HepG2 (cell line): ENCODE data around the gene CYB5D1. TPM values are rescaled to one million over a fixed set of nuclear protein-coding genes. Genes with fewer than 3 reads are reported as not detected.

Source experiments
- ATF3 ChIP-seq: sonication (generic); formaldehyde crosslinking; IDR thresholded peaks from 2 replicates; pipeline ENCODE4 v1.4.0; 2020; ENCODE audit warnings: missing genetic modification reagents
- ATF4 ChIP-seq, 2 experiments: fragments of 450-650 bp in 1 of 2; sonication (generic) in 1 of 2; formaldehyde crosslinking; IDR thresholded peaks; 2 replicates each; pipeline versions ENCODE4 v1.5.0 to v1.8.0; 2020 to 2022; ENCODE audit warnings: mild to moderate bottlenecking in 1 of 2, missing genetic modification reagents in 1 of 2
- ATM ChIP-seq: fragments of 450-650 bp; IDR thresholded peaks from 2 replicates; pipeline ENCODE4 v1.7.1; 2017; ENCODE audit warnings: mild to moderate bottlenecking, borderline replicate concordance
- DBP ChIP-seq: sonication (generic); formaldehyde crosslinking; IDR thresholded peaks from 2 replicates; pipeline ENCODE4 v1.4.0; 2020; ENCODE audit warnings: missing genetic modification reagents; ENCODE audit errors: not compliant biosample characterization
- FOSL2 ChIP-seq: sonication (generic); formaldehyde crosslinking; IDR thresholded peaks from 2 replicates; pipeline ENCODE4 v1.4.0; 2020; ENCODE audit warnings: missing genetic modification reagents
- HES4 ChIP-seq: sonication (generic); formaldehyde crosslinking; IDR thresholded peaks from 2 replicates; pipeline ENCODE4 v1.9.0; 2021; ENCODE audit warnings: mild to moderate bottlenecking, missing genetic modification reagents, borderline replicate concordance
- HNRNPK ChIP-seq: fragments of 200-400 bp; formaldehyde crosslinking; IDR thresholded peaks from 2 replicates; pipeline ENCODE4 v1.6.1; 2018; ENCODE audit warnings: low read length, low read depth, moderate library complexity, mild to moderate bottlenecking; ENCODE audit not compliant: poor library complexity, severe bottlenecking
- HOXA9 ChIP-seq: sonication (generic); formaldehyde crosslinking; IDR thresholded peaks from 2 replicates; pipeline ENCODE4 v1.8.1; 2022; ENCODE audit warnings: missing genetic modification reagents, mild to moderate bottlenecking, moderate library complexity, borderline replicate concordance
- MLLT10 ChIP-seq: sonication (generic); formaldehyde crosslinking; IDR thresholded peaks from 2 replicates; pipeline ENCODE4 v1.4.0; 2020; ENCODE audit warnings: missing genetic modification reagents
- MNT ChIP-seq: fragments of 450-650 bp; IDR thresholded peaks from 2 replicates; pipeline ENCODE4 v1.6.1; 2016
- POLR2A ChIP-seq, 2 experiments: IDR thresholded peaks; 2 replicates each; pipeline ENCODE4 v1.6.1; 2011; ENCODE audit warnings: low read depth in 2 of 2, low read length in 2 of 2, mild to moderate bottlenecking in 1 of 2, moderate library complexity in 1 of 2; ENCODE audit not compliant: insufficient read depth in 1 of 2
- SRY ChIP-seq: sonication (generic); formaldehyde crosslinking; IDR thresholded peaks from 2 replicates; pipeline ENCODE4 v1.8.0; 2022; ENCODE audit warnings: mild to moderate bottlenecking, missing genetic modification reagents
- TEF ChIP-seq: sonication (generic); formaldehyde crosslinking; IDR thresholded peaks from 2 replicates; pipeline ENCODE4 v1.5.0; 2020; ENCODE audit warnings: missing genetic modification reagents
- THAP7 ChIP-seq: sonication (generic); formaldehyde crosslinking; IDR thresholded peaks from 2 replicates; pipeline ENCODE4 v1.8.1; 2023; ENCODE audit warnings: mild to moderate bottlenecking, missing genetic modification reagents
- YY1 ChIP-seq: IDR thresholded peaks from 2 replicates; pipeline ENCODE4 v1.6.1; 2011; ENCODE audit warnings: low read length, low read depth, moderate library complexity, mild to moderate bottlenecking; ENCODE audit not compliant: insufficient read depth, insufficient replicate concordance
- ZBTB7A ChIP-seq: sonication (generic); formaldehyde crosslinking; IDR thresholded peaks from 2 replicates; pipeline ENCODE4 v1.8.0; 2022; ENCODE audit warnings: mild to moderate bottlenecking, missing genetic modification reagents
- ZNF20 ChIP-seq: sonication (generic); formaldehyde crosslinking; IDR thresholded peaks from 2 replicates; pipeline ENCODE4 v1.4.0; 2020; ENCODE audit warnings: mild to moderate bottlenecking, moderate library complexity, missing genetic modification reagents
- ZNF503 ChIP-seq: sonication (generic); formaldehyde crosslinking; IDR thresholded peaks from 2 replicates; pipeline ENCODE4 v1.4.0; 2020; ENCODE audit warnings: missing genetic modification reagents
- ZNF576 ChIP-seq: sonication (generic); formaldehyde crosslinking; IDR thresholded peaks from 2 replicates; pipeline ENCODE4 v1.4.0; 2020; ENCODE audit warnings: mild to moderate bottlenecking, missing genetic modification reagents
- ZNF580 ChIP-seq: IDR thresholded peaks from 2 replicates; pipeline ENCODE4 v1.6.1; 2016; ENCODE audit warnings: low read depth, borderline replicate concordance
- polyA plus RNA-seq, 8 experiments: library from polyadenylated mRNA; depleted of rRNA in 3 of 8; stranded (reverse) in 7 of 8; unstranded in 1 of 8; fragments of >200 nt; fragmentation: Illumina TruSeq in 4 of 8; extraction: Trizol in 4 of 8; gene quantifications; 2 replicates each; pipeline versions ENCODE4 v1.2.1 to v1.2.3, GENCODE V29; 2011 to 2016; ENCODE audit warnings: low read depth in 4 of 8, missing spikeins in 1 of 8, mixed read lengths in 1 of 8; ENCODE audit not compliant: insufficient read depth in 1 of 8
- total RNA-seq, 5 experiments: library from RNA; depleted of rRNA; stranded (reverse); fragments of >200 nt; fragmentation: Illumina TruSeq; extraction: Trizol; gene quantifications; 2 replicates each; pipeline ENCODE4 v1.2.3, GENCODE V29; 2016; ENCODE audit warnings: low read depth in 1 of 5

CYB5D1 gene
- total and polyA plus RNA-seq, 2 of the 13 experiments (the other 11 are each of a cell fraction or from before 2014, with no cell fraction given), result 8.9 to 17.0 TPM

GRCh38 chr17:7842380-7843256 lies 15.2 kb upstream of the CYB5D1 start (continued):
- TF ChIP-seq ZNF503, result no peak
- TF ChIP-seq MLLT10 (CRISPR knock-in tag), result no peak
- 0 out of 2 replicates have a peak, but pooled peaks have one; percentile 55 for TF ChIP-seq ATF3 (CRISPR knock-in tag)
- 0 out of 4 replicates have a peak, but pooled peaks of 1 of the 2 experiments have one; percentile 19 for TF ChIP-seq ATF4 (CRISPR knock-in tag; IDR thresholded peaks at IDR 0.05)
- no peak; the same call in 1 of the 2 replicates for TF ChIP-seq MNT
- TF ChIP-seq TEF (CRISPR knock-in tag), result no peak
- TF ChIP-seq HES4, result no peak
- TF ChIP-seq ATM, result no peak
- TF ChIP-seq THAP7 (CRISPR knock-in tag), result no peak
- no peak for TF ChIP-seq ZNF20 (CRISPR knock-in tag)
- TF ChIP-seq SRY, result 0 out of 2 replicates have a peak, but pooled peaks have one; percentile 50
- peak; percentile 80 for TF ChIP-seq FOSL2 (CRISPR knock-in tag)
- TF ChIP-seq HOXA9, result 0 out of 2 replicates have a peak, but pooled peaks have one; percentile 52
- peak; percentile 5 for TF ChIP-seq YY1
- 0 out of 2 replicates have a peak, but pooled peaks have one; percentile 42 for TF ChIP-seq ZNF580 (CRISPR knock-in tag)
- TF ChIP-seq ZBTB7A (CRISPR knock-in tag), result no peak; the same call in 1 of the 2 replicates
- peak in 1 of 2 experiments; percentile 49; a peak in 1 of 4 replicates for TF ChIP-seq POLR2A (IDR thresholded peaks at IDR 0.05; ENCODE audit: insufficient read depth in 1 of 2, low read depth in 2 of 2, low read length in 2 of 2)
- TF ChIP-seq DBP, result no peak
- TF ChIP-seq ZNF576 (CRISPR knock-in tag), result no peak
- TF ChIP-seq HNRNPK, result peak; percentile 6
